HL-60/S4 treated with retinoic acid at 250 ng/mL for 4 days and 3 days (cell line): ENCODE data around the gene KIF1A.
"Not testable (repeated sequence)": the region's sequence is repeated elsewhere in the genome, so short reads cannot be mapped to it uniquely, and the experiment has no call there.

ENCODE experiments used
- in situ Hi-C: fragments of 300-500 bp; cut with MboI; formaldehyde crosslinking; loops from 2 replicates; pipeline ENCODE4 v1.7.0; 2022; ENCODE audit warnings: low sequenced_read_pairs

The KIF1A gene

GRCh38 chr2:240691631-240692420 is 128.2 kb downstream of the KIF1A start, which contains the start of gene AQP12A:
TSS of gene AQP12A (plus strand) at chr2:240691866. CDS start at chr2:240691914, 48 bp downstream.
- in situ Hi-C loops: not testable (repeated sequence)

DNA sequence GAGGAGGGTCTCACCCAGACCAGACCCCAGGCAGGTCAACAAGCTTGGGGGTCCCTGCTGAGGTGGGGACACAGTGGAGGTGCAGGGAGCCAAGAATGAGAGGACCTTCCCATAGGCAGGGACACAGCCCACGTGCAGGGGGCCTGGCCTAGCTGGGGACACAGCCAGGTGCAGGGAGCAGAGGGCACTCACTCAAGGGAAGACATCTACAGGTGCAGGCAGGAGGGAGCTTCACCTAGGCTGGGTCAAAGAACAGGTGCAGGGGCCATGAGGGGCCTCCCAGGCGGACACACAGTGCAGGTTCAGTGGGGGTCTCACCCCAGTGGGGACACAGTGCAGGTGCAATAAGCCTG is 129.0 kb downstream of the KIF1A start:
- in situ Hi-C loops: not testable (repeated sequence)

- in situ Hi-C loops: not testable (repeated sequence)
Measured at GRCh38 chr2:240690421-240691074, 129.5 kb downstream of the KIF1A start.

GRCh38 chr2:240689975-240690374 is 130.0 kb downstream of the KIF1A start:
- in situ Hi-C loops: no loop called here

DNA sequence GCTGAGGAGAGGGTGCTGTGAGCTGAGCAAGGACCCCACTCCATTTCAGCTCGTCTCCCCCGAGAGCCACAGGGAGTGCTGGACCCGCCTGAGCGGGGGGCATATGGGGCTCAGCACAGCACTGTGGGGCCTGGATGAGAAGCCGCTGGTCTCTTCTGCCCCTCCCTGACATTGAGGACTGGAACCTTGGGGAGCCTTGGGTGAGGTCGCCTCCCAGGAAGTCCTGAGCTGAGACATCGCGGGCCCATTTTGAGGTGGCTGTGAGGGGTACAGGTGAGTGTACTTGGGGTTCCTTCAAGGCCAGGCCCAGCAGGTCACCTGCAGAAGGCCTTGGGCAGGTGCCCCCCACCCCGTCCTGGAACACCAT is 131.5 kb downstream of the KIF1A start:
- in situ Hi-C loops: no loop called here

- in situ Hi-C loops: no loop called here
Measured at GRCh38 chr2:240687741-240688552, 132.1 kb downstream of the KIF1A start.

DNA sequence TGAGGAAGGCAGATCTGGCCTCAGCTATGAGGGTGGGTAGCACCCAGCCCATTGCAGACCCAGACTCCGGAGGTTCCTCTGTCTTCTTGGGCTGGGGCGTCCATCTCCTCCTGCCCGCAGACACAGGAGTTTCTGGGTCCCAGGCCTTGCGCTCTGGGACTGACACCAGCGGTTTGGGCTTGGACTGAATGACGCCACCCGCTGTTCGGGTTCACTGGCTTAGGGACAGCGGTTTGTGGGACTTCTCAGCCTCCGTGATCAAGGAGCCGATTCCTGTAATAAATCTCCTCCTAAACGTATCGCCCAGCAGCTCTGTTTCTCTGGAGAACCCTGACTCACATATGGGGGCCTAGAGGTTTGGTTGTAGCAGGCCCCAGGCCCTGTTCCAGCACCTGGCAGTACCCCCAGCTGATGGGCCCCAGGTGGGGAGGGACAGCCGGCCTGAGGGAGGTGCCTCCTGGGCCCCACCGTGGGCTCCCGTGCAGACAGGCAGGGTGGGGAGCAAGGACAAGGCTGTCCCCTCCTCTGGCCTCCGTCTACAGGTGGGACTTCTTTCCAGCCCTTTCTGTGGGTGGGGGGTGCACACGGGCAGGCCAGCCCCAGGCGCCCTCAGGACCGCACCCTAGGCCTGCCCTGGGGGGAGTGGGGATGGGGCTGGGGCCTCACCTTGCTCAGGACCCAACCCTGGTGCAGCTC is 132.8 kb downstream of the KIF1A start:
- in situ Hi-C loops: no loop called here

DNA sequence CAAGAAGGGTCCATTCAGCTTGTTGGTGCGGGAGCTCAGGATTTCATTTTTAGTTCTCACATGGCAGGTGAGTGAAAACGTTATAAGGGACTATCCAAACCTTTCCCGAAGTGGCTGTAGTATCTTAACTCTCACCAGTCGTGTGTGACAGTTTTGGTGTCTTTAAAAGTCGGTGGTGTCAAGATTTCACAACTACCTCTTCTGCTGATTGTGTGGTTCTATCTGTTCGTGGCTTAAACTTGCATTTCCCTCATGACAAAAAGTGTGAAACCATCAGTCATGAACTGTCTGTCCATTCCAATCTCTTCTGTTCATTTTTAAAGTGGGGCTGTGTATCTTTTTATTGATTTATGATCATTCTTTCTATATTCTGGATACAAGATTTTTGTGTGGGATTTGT is 133.6 kb downstream of the KIF1A start:
- in situ Hi-C loops: no loop called here

GRCh38 chr2:240685771-240686371 is 134.1 kb downstream of the KIF1A start:
- in situ Hi-C loops: no loop called here

DNA sequence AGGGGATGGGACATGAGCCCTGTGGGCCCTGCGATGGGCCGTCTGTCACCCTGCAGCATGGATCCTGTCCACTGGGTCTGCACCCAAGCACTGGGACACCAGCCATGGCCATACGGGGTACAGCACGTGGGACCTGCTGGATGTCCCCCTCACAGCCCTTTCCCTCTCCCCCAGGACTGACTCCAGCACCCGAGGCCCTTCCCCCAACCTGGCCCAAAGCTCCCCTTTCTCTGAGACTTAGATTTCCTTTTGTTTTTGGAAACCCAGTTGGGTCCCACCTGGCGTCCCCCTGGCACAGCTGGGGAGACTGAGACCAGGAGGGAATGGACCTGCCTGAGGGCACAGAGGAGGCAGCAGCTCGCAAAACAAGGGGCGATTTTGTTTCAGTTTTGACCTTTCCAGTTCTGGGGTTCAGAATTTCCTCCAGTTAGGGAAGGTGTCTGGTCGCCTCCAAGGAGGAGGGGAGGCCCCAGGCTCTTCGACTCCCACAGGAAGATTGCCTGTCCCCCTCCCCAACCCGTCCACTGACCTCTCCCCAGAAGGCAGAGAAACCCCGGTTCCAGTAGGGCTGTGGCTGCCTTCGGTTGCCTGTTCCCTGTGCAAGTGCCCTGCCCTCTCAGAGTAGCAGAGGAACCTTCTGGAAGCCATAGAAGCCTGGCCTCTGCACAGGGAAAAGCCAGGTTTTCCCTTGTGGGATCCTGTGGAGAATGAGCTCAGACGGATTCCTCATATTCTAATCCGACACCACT is 135.9 kb downstream of the KIF1A start:
- in situ Hi-C loops: not testable (repeated sequence)

DNA sequence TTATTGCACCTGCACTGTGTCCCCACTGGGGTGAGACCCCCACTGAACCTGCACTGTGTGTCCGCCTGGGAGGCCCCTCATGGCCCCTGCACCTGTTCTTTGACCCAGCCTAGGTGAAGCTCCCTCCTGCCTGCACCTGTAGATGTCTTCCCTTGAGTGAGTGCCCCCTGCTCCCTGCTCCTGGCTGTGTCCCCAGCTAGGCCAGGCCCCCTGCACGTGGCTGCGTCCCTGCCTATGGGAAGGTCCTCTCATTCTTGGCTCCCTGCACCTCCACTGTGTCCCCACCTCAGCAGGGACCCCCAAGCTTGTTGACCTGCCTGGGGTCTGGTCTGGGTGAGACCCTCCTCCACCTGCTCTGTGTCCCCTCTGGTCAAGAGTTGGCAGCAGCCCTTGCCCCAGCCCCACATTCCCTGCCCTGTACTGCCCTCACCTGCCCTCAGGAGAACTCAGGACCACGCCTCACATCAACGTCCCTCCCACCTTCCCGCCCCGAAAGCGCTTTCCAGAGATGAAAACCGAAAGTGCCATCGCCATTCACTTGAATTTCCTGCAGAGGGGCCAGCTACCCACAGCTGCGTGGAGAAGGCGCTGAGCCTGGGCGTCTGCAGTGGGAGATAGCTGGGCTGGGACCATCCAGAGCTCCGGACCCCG is 136.6 kb downstream of the KIF1A start:
- in situ Hi-C loops: not testable (repeated sequence)

DNA sequence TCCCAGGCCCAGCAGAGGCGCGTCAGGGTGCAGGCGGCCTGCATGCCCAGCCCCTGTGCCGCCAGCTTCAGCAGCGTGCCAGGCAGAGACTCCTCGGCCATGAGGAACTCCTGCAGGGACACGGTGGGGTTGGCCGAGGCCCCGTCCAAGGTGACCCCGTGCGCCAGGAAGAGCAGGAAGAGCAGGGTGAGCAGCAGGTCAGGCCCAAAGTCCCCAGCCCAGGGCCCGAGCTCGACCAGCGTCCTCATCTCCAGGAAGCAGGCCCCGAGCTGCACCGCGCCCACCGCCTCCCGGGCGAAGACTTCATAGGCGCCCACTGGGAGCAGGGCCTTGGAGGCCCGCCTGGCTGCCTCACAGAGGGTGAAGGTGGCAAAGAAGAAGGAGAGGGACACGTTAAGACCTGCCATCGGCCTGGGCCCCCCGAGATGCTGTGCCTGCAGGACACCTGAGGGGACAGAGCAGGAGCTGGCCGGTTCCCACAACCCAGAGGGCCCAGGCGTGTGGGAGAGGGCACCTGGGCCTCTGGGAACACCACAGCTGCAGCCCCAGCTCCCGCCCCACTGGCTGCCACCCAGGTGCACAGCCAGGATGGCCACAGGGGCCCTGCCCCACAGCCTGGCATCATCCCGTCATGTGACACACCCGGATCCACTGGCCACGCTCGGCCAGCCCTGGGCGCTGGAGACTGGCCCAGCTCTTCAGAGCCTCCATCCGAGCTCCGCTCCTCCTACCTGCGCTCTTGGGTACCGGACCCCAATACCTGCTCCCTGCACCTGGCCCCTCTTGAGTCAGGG is 137.4 kb downstream of the KIF1A start, which contains the start of gene AQP12B:
AQP12B (minus strand) TSS at position 455 of the 794 bp plus-strand sequence; CDS start at position 407, 48 bp downstream.
- in situ Hi-C loops: not testable (repeated sequence)

GRCh38 chr2:240680185-240680584 is 139.8 kb downstream of the KIF1A start:
- in situ Hi-C loops: not testable (repeated sequence)

DNA sequence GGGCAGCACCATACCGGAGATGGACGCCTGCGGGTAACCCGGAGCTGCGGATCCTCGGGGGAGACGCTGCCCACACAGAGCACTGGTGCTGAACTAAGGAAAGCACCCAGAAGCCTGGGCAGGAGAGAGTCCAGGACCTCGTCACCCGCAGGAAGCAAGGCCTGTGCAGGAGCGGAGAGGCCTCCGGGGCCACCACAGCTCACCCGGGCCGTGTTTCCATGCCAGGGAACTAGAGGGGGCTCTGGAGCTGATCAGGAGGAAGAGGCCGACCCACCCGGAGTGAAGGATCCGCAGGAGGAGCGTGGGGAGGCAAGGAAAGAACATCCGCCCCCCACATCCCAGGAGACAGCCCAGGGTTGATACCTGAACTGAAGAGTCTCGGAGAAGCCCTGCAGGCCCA is 141.1 kb downstream of the KIF1A start:
- in situ Hi-C loops: not testable (repeated sequence)

DNA sequence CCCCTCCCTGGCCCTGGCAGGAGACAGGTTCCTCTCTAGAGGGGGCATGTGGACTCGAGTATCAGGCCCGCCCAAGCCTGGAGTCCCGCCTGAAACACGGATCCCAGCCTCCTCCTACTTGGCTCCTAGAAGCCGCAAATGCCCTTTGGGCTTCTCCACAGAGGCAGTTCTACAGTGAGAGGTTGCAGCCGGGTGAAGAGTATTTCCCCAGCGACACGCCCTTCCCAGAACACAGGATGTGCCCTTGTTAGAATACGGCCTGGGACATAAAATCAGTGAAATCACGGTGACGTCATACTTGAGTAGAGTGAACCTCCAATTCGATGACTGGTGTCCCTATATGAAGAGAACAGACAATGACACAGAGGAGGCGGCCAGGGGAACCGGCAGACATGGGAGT is 142.0 kb downstream of the KIF1A start:
- in situ Hi-C loops: not testable (repeated sequence)

DNA sequence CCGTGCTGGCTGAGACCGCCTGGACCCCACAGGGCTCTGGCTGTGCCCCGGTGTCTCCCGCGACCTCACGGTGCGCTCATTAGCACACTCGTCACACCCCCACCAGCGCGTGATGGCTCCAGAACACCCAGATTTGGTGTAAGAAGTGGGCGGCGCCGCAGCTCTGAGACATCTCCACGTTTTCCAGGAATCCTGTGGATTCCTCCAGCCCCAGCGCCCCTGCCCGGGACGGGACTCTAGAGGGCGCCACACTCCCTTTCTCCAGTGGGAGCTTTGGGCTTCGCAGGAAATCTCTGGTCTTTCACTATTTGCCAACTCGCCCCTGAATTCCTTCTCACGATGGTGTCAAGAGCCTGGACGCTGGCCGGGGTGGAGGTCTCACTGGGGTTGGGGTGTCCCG is 144.7 kb downstream of the KIF1A start:
- in situ Hi-C loops: not testable (repeated sequence)

DNA sequence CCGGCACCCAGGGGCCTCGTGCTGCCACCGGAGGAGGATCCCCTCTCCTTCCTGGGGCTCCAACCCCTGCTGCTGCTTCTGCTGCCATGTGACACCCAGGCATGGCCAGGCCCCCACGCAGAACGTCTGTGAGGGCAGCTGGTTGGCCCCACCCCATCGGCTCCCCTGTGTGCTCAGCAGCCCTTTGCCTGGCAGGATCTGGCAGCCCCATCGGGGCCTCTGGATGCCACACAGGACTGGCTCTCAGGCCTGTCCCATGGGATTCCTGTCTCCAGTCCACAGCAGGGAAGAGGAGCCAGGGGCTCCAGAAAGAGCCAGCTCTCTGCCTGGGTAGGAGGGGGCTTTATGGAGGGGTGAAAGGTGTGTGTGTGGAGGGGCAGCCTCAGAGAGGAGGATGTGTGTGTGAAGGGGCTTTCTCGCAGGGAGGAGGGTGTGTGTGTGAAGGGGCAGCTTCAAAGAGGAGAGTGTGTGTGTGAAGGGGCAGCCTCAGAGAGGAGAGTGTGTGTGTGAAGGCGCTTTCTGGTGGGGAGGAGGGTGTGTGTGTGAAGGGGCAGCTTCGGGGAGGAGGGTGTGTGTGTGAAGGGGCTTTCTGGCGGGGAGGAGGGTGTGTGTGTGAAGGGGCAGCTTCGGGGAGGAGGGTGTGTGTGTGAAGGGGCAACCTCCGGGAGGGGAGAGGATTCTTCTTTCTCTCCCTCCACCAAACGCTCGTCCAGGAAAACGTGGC is 145.4 kb downstream of the KIF1A start:
- in situ Hi-C loops: not testable (repeated sequence)

- in situ Hi-C loops: no loop called here
Measured at GRCh38 chr2:240672701-240673190, 147.3 kb downstream of the KIF1A start.
